GM19043 (cell line): Measurements from ENCODE around the gene CAND2.
"Not testable (repeated sequence)": the region's sequence is repeated elsewhere in the genome, so short reads cannot be mapped to it uniquely, and the experiment has no call there.

ENCODE experiments used
- ATAC-seq: cut with Tn5 transposase; IDR thresholded peaks from one replicate; pipeline ENCODE4 v1.9.1; 2021; ENCODE audit warnings: low read depth; ENCODE audit not compliant: unreplicated experiment

The CAND2 gene

GRCh38 chr3:12828751-12829150 is 32.3 kb downstream of the CAND2 start:
- ATAC-seq: no peak

- no peak for ATAC-seq
Measured at GRCh38 chr3:12829404-12829803, 32.9 kb downstream of the CAND2 start.

GRCh38 chr3:12829886-12830784 is 33.7 kb downstream of the CAND2 start:
- no peak for ATAC-seq

GRCh38 chr3:12830785-12831156 is 34.3 kb downstream of the CAND2 start:
- no peak for ATAC-seq

- no peak for ATAC-seq
Measured at GRCh38 chr3:12831301-12831866, 34.9 kb downstream of the CAND2 start.

- no peak for ATAC-seq
Measured at GRCh38 chr3:12832350-12833221, 36.1 kb downstream of the CAND2 start.

GRCh38 chr3:12833222-12834161 is 37.0 kb downstream of the CAND2 start:
- ATAC-seq: no peak

- ATAC-seq: no peak
Measured at GRCh38 chr3:12835052-12835665, 38.7 kb downstream of the CAND2 start.

GRCh38 chr3:12837295-12837986 is 41.0 kb downstream of the CAND2 start:
- no peak for ATAC-seq

GRCh38 chr3:12838179-12838965 is 41.9 kb downstream of the CAND2 start:
- ATAC-seq: no peak

GRCh38 chr3:12839156-12839946 is 42.9 kb downstream of the CAND2 start:
- ATAC-seq: no peak

- ATAC-seq: not testable (repeated sequence)
Measured at GRCh38 chr3:12840148-12840547, 43.7 kb downstream of the CAND2 start.

GRCh38 chr3:12840591-12841148 is 44.2 kb downstream of the CAND2 start:
- ATAC-seq: peak; percentile 19

- ATAC-seq: peak; percentile 86
Measured at GRCh38 chr3:12841149-12841969, 44.9 kb downstream of the CAND2 start, which contains the start of gene RPL32. RPL32 (minus strand) TSS chr3:12841565; CDS start chr3:12840237, 1,328 bp downstream.

- peak; percentile 8 for ATAC-seq
Measured at GRCh38 chr3:12841970-12842328, 45.5 kb downstream of the CAND2 start.

GRCh38 chr3:12842469-12842868 is 46.0 kb downstream of the CAND2 start:
- ATAC-seq: no peak
